Raji (cell line): Measurements from ENCODE around the gene LRRC56.

ENCODE experiments used
- POLR2A ChIP-seq: IDR thresholded peaks from 2 replicates; pipeline ENCODE4 v1.6.1; 2011; ENCODE audit warnings: low read depth, low read length, control low read depth; ENCODE audit not compliant: insufficient read depth

The LRRC56 gene

DNA sequence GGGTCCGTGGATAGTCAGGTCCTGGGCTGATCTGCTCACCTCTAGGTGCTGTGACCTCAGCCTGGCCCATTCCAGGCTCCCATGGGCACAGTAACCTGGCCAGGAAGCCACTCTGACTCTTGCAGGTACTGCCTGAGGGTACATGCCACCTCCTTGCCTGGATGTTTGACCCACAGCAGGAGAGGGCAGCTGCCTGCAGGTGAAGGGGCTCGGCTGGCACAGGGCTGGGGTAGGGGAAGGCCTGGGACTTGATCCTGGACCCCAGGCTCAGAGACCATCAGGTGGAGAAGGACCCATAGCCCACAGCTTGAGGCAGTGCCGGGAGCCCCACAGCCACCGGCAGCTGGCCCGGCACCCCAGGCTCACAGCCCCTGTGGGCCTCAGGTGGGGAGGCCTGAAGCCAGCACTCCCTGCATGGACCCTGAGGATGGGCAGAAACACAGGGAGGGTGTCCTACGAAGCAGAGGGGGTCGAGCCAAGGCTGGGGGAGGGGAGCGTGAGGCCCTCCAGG, 2.7 kb downstream of the LRRC56 start:
- no peak for TF ChIP-seq POLR2A

DNA sequence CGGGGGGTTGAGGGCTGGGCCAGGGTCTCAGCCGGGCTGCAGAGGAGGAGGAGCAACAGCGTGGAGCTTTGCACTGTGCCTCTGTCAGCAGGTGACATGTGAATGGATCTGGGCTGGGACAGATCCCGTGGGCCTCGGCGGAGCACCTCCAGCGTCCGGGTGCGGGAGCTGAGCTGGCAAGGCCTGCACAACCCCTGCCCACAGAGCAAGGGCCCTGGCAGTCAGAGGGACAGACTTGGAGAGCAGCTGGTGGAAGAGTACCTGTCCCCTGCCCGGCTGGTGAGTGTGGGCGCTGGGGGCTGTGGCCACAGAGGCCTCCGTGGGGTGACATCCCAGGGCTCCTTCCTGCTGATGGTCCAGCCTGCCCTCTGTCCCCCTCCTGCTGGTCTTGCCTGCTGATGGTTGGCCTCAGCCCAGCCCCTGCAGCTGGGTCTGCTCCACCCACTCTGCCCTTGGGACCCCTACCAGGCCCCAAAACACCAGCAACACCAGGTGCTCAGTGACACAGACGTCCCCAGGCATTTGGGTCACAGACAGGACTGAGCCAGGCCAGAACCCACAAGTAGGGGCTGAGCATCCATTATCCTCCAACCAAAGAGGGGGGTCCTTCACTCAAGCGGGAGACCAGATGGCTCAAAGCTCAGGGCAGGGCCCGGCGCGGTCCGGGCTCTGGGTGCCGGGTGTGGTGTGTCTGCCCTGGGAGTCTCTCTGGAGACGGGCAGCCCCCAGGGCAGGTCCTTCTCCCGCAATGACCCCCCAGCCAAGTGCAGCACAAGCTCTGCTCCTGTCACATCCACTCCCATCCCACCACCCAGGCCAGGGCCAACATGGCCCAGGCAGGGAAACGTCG, 3.5 kb downstream of the LRRC56 start:
- TF ChIP-seq POLR2A, result no peak

GRCh38 chr11:541433-541885, 4.1 kb downstream of the LRRC56 start:
- TF ChIP-seq POLR2A, result no peak

DNA sequence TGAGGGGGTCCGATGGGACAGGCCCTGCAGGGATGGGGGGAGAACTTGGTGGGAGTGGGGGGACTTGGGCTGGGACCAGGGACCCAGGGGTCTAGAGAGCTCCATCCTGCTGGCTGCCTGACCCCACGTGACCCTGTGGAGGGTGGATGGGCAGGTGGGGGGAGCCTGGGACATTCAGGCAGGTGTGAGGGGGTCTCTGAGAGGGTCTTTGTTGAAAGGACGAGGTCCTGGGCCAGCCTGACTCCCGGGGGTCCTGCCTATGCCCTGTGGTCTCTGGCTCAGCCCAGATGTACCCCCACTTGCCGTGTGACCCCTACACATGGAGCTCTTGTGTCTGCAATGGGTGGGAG, 7.5 kb downstream of the LRRC56 start:
- TF ChIP-seq POLR2A, result no peak

GRCh38 chr11:545171-545570, 7.8 kb downstream of the LRRC56 start:
- no peak for TF ChIP-seq POLR2A

- no peak for TF ChIP-seq POLR2A
Measured at GRCh38 chr11:548700-549603, 11.6 kb downstream of the LRRC56 start.

DNA sequence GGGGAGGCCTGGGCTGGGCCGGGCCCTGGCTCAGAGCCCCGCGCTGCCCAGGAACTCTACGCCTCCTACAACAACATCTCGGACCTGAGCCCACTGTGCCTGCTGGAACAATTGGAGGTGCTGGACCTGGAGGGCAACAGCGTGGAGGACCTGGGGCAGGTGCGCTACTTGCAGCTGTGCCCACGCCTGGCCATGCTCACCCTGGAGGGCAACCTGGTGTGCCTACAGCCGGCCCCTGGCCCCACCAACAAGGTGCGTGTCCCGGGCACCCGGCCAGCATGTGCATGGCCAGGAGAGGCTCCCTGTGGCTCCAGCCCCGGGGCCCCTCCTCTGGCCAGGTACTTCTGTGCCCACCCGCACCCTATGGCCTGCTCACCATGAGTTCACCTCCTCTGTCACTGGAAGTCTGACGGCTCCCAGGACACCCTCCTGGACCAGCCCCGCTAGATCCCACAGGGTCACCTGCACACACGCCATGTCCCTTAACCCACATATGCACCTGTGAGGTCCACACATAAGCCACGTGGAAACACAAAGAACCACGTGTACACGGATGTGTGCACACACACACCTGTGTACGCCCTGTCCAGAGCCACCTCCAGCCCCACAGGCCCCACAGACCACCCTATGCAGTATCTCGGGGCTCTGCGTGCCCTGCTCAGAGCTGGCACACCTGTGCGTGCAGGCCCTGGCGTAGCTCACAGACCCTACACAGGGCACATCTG, 12.9 kb downstream of the LRRC56 start:
- TF ChIP-seq POLR2A, result no peak

DNA sequence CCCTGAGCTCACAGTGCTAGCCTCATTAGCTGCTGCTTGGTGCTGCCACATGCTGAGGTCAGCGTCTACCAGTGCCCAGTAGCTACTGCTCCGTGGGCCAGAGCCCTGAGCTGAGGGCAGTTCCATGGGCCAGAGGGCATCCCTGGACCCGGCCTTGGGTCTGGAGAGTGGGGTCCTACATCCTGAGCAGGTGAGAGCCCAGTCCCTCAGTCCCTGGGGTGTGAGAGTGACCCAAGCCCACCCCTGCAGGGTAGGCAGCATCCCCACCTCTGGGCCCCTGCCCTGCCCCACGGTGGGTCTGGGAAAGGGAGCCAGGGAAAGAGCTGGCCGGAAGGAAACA, 13.4 kb downstream of the LRRC56 start:
- TF ChIP-seq POLR2A, result no peak

DNA sequence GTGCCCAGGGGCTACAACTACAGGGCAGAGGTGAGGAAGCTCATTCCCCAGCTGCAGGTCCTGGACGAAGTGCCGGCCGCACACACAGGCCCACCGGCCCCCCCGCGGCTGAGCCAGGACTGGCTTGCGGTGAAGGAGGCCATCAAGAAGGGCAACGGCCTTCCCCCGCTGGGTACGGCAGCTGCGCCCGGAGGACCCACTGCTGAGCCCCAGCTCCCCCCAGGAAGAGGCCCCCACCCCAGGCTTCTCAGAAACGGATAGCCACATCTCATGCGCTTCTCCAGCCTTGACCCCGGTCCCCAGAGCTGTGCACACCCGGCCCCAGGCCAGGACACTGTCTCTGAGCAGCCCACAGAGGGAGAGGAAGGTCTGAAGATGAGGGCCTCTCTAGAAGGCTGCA, 13.8 kb downstream of the LRRC56 start:
- TF ChIP-seq POLR2A, result no peak

DNA sequence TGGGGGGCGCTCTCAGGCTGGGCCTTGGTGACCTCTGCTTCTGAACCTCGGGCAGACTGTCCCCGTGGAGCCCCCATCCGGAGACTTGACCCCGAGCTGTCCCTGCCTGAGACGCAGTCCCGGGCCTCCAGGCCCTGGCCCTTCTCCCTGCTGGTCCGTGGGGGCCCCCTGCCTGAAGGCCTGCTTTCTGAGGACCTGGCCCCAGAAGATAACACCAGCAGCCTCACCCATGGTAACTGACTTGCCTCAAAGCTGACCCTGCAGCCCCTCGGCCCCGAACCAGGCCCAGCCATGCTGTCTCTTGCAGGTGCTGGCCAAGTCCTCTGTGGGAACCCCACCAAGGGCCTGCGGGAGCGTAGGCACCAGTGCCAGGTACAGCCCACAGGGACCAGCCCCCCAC, 14.3 kb downstream of the LRRC56 start:
- no peak for TF ChIP-seq POLR2A

DNA sequence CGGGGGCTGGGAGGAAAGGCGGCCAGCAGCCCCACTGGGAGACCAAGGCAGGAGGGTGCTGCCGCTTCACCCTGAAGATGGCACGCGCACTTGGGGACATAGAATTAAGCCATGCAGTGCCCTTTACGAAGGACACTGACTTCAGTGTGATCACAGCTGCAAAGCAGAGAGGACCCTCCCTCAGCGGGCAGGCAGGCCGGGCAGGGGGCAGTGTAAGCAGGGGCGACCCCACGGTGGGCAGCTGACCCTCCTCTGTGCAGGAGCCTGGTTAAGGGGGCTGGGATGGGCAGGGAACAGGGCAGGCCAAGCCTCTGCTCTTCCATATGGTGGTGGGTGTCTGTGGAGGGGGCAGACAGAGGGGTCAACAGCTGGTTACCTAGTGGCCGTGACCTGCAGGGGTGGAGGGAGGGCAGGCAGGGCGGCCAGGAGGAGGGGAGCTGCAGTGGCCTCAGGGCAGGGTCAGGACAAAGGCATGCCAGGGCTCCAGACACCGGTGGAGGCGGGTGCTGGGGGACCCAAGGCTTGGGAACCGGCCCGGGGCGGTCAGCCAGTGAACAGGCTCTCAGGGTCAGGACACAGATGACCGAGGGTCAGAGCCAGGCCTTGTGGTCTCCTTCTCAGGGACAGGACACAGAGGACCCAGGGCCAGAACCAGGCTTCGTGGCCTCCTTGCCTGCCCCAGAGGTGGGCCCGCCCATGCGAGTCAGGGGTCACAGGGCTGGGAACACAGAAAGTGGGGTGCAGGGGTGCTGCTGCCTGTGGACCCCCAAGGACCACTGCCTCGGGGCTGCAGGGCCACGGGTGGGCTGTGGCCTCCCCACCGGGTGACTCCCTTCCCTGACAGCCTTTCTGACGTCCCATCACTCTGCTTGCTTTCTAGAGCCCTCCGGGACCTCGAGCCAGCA, 16.0 kb downstream of the LRRC56 start:
- TF ChIP-seq POLR2A, result no peak

GRCh38 chr11:553988-554340, 16.6 kb downstream of the LRRC56 start:
- no peak for TF ChIP-seq POLR2A

DNA sequence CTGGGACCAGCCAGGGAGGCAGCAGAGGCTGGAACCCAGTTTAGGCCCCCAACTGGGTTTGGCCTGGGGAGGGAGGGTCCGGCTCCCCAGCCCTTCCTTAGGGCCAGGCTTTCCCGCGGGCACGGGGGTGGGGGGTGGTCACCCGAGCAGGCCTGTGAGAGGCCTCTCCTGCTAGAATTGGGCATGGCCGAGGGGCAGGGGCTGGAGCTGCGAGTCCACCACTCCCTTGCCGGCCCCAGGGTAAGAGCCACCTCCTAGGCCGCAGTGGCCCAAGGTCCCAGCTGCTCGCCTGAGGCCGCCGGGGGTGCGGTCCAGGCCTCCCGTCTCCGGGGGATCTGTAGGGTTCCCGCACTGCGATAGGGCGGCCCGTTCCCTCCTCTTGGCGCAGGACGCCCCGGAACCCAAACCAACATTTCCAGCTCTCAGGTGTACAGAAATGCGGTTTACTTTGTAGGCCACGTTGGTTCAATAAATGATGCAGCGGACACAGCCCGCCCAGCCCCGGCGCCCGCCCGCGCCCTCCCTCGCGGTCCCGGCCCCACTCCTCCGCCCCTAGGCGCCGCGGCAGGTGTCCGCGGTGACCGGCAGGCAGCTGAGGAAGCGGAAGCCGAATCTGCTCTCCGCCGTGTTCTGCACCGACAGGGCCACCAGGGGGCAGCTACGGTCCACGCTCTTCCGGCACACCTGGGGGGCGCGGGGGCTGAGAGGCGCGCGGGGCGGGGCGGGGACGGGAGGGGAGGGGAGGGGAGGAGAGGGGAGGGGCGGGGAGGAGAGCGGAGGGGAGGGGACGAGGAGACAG, 17.3 kb downstream of the LRRC56 start:
- TF ChIP-seq POLR2A, result peak; percentile 34; the same call in 1 of the 2 replicates
